ENCODE results near the gene KLHL3. TPM values are rescaled to one million over a fixed set of nuclear protein-coding genes. Genes with fewer than 3 reads are reported as not detected.

The KLHL3 gene
- total RNA-seq, 2 donors from 2014 or later: 4.4 to 6.3 TPM

DNA sequence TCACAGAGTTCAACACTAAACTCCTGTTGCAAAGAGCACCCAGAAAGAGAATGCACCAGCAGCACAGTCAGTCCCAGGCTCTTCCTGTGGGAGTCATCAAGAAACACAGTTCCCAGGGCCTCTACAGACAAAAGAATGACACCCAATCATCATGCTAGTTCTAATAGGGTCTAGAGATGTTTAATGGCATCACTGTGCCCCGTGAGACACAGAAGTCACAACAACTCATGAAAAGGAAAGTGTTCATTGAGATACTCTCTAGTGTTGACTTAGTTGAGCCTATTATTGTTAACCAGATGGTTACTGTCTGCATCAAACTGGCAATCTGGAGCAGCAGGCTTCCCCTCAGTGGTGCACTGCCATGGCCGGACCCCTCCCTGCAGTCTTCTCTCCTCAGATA is 1.6 kb downstream of the KLHL3 start:
- Histone ChIP-seq H3K9me3 (no peaks in the 10 kb centered on the region), H3K9ac (ENCODE audit: low read depth in 2 of 2, low read length in 2 of 2) (no peak overlapping the region), H3K4me1 (no peaks in the 10 kb centered on the region), H3K27ac (no peak overlapping the region), H3K4me3 (no peak overlapping the region), H3K27me3 (no peaks in the 10 kb centered on the region), H3K36me3 (no peaks in the 10 kb centered on the region)
- intact Hi-C loops (cut with DNase I): loop anchor here (2.0 kb wide), 1 partner anchor 72 kb away; no protein-coding TSS in a partner anchor
- no peak for DNase-seq
- TF ChIP-seq, protein P1, sequence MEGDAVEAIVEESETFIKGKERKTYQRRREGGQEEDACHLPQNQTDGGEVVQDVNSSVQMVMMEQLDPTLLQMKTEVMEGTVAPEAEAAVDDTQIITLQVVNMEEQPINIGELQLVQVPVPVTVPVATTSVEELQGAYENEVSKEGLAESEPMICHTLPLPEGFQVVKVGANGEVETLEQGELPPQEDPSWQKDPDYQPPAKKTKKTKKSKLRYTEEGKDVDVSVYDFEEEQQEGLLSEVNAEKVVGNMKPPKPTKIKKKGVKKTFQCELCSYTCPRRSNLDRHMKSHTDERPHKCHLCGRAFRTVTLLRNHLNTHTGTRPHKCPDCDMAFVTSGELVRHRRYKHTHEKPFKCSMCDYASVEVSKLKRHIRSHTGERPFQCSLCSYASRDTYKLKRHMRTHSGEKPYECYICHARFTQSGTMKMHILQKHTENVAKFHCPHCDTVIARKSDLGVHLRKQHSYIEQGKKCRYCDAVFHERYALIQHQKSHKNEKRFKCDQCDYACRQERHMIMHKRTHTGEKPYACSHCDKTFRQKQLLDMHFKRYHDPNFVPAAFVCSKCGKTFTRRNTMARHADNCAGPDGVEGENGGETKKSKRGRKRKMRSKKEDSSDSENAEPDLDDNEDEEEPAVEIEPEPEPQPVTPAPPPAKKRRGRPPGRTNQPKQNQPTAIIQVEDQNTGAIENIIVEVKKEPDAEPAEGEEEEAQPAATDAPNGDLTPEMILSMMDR (IDR thresholded peaks at IDR 0.05): no peak

DNA sequence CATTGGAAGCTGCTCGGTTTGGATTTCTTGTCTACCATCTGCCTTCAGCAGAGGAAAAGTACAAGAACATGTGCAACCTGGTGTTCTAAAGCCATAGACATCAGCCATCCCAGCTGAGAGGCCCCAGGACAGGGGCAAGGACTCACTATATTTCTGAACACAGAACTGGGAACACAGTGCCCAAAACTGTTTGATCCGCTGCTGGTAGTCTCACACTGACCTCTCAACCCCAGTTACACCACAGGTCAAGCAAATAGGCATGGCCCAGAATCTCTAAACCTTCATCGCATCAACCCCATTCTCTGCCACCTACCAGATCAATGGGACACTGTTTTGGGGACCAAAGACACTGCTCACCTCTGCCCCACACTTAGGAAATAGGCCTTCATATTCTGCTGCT is 2.0 kb downstream of the KLHL3 start:
- no peak for DNase-seq
- Histone ChIP-seq H3K9ac (ENCODE audit: low read depth in 2 of 2, low read length in 2 of 2) (no peak overlapping the region), H3K4me3 (no peak overlapping the region), H3K9me3 (no peaks in the 10 kb centered on the region), H3K27me3 (no peaks in the 10 kb centered on the region), H3K36me3 (no peaks in the 10 kb centered on the region), H3K27ac (no peak overlapping the region), H3K4me1 (no peaks in the 10 kb centered on the region)
- TF ChIP-seq, protein P1 (IDR thresholded peaks at IDR 0.05): no peak
- intact Hi-C loops (cut with DNase I): loop anchor here (2.0 kb wide), 1 partner anchor 71 kb away; no protein-coding TSS in a partner anchor

GRCh38 chr5:137733006-137733405 is 2.9 kb downstream of the KLHL3 start:
- no peaks in the 10 kb centered on the region for H3K9me3 ChIP-seq
- no peaks in the 10 kb centered on the region for H3K27me3 ChIP-seq
- no peak for DNase-seq
- no peaks in the 10 kb centered on the region for H3K4me1 ChIP-seq
- H3K4me3 ChIP-seq: no peak overlapping the region
- H3K9ac ChIP-seq (ENCODE audit: low read depth in 2 of 2, low read length in 2 of 2): no peak overlapping the region
- H3K27ac ChIP-seq: no peak overlapping the region
- no peaks in the 10 kb centered on the region for H3K36me3 ChIP-seq
- TF ChIP-seq, protein P1 (IDR thresholded peaks at IDR 0.05): no peak
- intact Hi-C loops (cut with DNase I): no loop called here

- Histone ChIP-seq H3K9me3 (no peaks in the 10 kb centered on the region), H3K27ac (no peak overlapping the region), H3K9ac (ENCODE audit: low read depth in 2 of 2, low read length in 2 of 2) (no peak overlapping the region), H3K27me3 (no peaks in the 10 kb centered on the region), H3K4me3 (no peak overlapping the region), H3K36me3 (no peaks in the 10 kb centered on the region), H3K4me1 (no peaks in the 10 kb centered on the region)
- no peak for DNase-seq
- TF ChIP-seq, protein P1 (IDR thresholded peaks at IDR 0.05): no peak
- intact Hi-C loops (cut with DNase I): no loop called here
Measured at GRCh38 chr5:137731176-137731575, 4.7 kb downstream of the KLHL3 start.

DNA sequence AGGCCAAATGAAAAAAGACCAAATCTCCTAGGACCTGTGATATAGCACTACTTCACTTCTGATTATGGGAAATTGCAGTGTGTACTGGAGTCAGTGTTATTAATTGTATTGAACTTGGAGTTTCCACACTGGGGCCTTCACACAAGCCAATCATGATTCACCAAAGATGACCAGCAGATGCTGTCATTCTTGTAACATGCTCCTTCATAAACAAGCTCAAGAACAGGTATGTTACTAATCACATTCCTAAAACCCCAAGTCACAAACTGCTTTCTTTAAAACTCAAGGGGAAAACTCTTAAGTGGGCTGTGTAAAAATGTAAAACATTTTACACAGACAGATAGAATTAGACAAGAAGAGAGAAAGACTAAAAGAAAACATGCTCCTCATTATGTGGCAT is 5.6 kb downstream of the KLHL3 start:
- no peak for DNase-seq
- no peaks in the 10 kb centered on the region for H3K27me3 ChIP-seq
- H3K9ac ChIP-seq (ENCODE audit: low read depth in 2 of 2, low read length in 2 of 2): no peak overlapping the region
- intact Hi-C loops (cut with DNase I): no loop called here
- H3K9me3 ChIP-seq: no peaks in the 10 kb centered on the region
- H3K27ac ChIP-seq: no peak overlapping the region
- no peak overlapping the region for H3K4me3 ChIP-seq
- TF ChIP-seq, protein P1 (IDR thresholded peaks at IDR 0.05): no peak
- H3K4me1 ChIP-seq: no peaks in the 10 kb centered on the region
- no peaks in the 10 kb centered on the region for H3K36me3 ChIP-seq

Data from colonic mucosa (tissue), 4 donors.